Measurements from ENCODE around the gene POLR1C.
A peak's percentile ranks its signal among the peaks of the same experiment; 100 is the strongest.
"Not testable (repeated sequence)": the region's sequence is repeated elsewhere in the genome, so short reads cannot be mapped to it uniquely, and the experiment has no call there.

The POLR1C gene

GRCh38 chr6:43488667-43489276, 28.1 kb upstream of the POLR1C start:
- H3K27me3 Mint-ChIP-seq, result no peaks in the 10 kb centered on the region
- peaks cover 23% of the 10 kb centered on the region for H3K4me1 Mint-ChIP-seq
- no peak overlapping the region for H3K4me3 Mint-ChIP-seq
- no peaks in the 10 kb centered on the region for H3K36me3 Mint-ChIP-seq
- H3K9me3 Mint-ChIP-seq, result no peaks in the 10 kb centered on the region
- H3K27ac Mint-ChIP-seq, result no peak overlapping the region

- Mint-ChIP-seq H3K27ac (no peak overlapping the region), H3K4me1 (peaks cover 30% of the 10 kb centered on the region), H3K4me3 (no peak overlapping the region), H3K9me3 (no peaks in the 10 kb centered on the region), H3K27me3 (no peaks in the 10 kb centered on the region), H3K36me3 (no peaks in the 10 kb centered on the region)
Measured at GRCh38 chr6:43489277-43490072, 27.4 kb upstream of the POLR1C start.

- no peak overlapping the region for H3K27ac Mint-ChIP-seq
- H3K36me3 Mint-ChIP-seq, result no peaks in the 10 kb centered on the region
- H3K4me3 Mint-ChIP-seq, result no peak overlapping the region
- H3K4me1 Mint-ChIP-seq, result peaks cover 41% of the 10 kb centered on the region
- no peaks in the 10 kb centered on the region for H3K27me3 Mint-ChIP-seq
- no peaks in the 10 kb centered on the region for H3K9me3 Mint-ChIP-seq
Measured at GRCh38 chr6:43490523-43490939, 26.4 kb upstream of the POLR1C start.

GRCh38 chr6:43491750-43492661, 24.9 kb upstream of the POLR1C start:
- peaks cover 45% of the 10 kb centered on the region for H3K4me1 Mint-ChIP-seq
- no peak overlapping the region for H3K4me3 Mint-ChIP-seq
- no peaks in the 10 kb centered on the region for H3K27me3 Mint-ChIP-seq
- peak overlapping the region; percentile 65 for H3K27ac Mint-ChIP-seq
- H3K36me3 Mint-ChIP-seq, result no peaks in the 10 kb centered on the region
- H3K9me3 Mint-ChIP-seq, result no peaks in the 10 kb centered on the region

- Mint-ChIP-seq H3K9me3 (no peaks in the 10 kb centered on the region), H3K27ac (no peak overlapping the region), H3K4me1 (peaks cover 45% of the 10 kb centered on the region), H3K4me3 (no peak overlapping the region), H3K27me3 (no peaks in the 10 kb centered on the region), H3K36me3 (no peaks in the 10 kb centered on the region)
Measured at GRCh38 chr6:43492673-43493072, 24.2 kb upstream of the POLR1C start.

- Mint-ChIP-seq H3K36me3 (no peaks in the 10 kb centered on the region), H3K4me3 (no peak overlapping the region), H3K27me3 (no peaks in the 10 kb centered on the region), H3K4me1 (peaks cover 45% of the 10 kb centered on the region), H3K27ac (no peak overlapping the region), H3K9me3 (no peaks in the 10 kb centered on the region)
Measured at GRCh38 chr6:43493230-43493629, 23.7 kb upstream of the POLR1C start.

- no peak overlapping the region for H3K27ac Mint-ChIP-seq
- H3K4me1 Mint-ChIP-seq, result peaks cover 45% of the 10 kb centered on the region
- no peaks in the 10 kb centered on the region for H3K9me3 Mint-ChIP-seq
- H3K36me3 Mint-ChIP-seq, result no peaks in the 10 kb centered on the region
- no peaks in the 10 kb centered on the region for H3K27me3 Mint-ChIP-seq
- H3K4me3 Mint-ChIP-seq, result no peak overlapping the region
Measured at GRCh38 chr6:43493833-43494232, 23.1 kb upstream of the POLR1C start.

- peaks cover 45% of the 10 kb centered on the region for H3K4me1 Mint-ChIP-seq
- H3K27ac Mint-ChIP-seq, result no peak overlapping the region
- no peak overlapping the region for H3K4me3 Mint-ChIP-seq
- no peaks in the 10 kb centered on the region for H3K9me3 Mint-ChIP-seq
- no peaks in the 10 kb centered on the region for H3K36me3 Mint-ChIP-seq
- no peaks in the 10 kb centered on the region for H3K27me3 Mint-ChIP-seq
Measured at GRCh38 chr6:43494321-43494720, 22.6 kb upstream of the POLR1C start.

GRCh38 chr6:43494766-43495165, 22.1 kb upstream of the POLR1C start:
- Mint-ChIP-seq H3K4me3 (no peak overlapping the region), H3K9me3 (no peaks in the 10 kb centered on the region), H3K4me1 (peaks cover 44% of the 10 kb centered on the region), H3K27ac (no peak overlapping the region), H3K27me3 (no peaks in the 10 kb centered on the region), H3K36me3 (no peaks in the 10 kb centered on the region)

GRCh38 chr6:43495409-43495941, 21.4 kb upstream of the POLR1C start:
- Mint-ChIP-seq H3K9me3 (no peaks in the 10 kb centered on the region), H3K4me1 (peaks cover 37% of the 10 kb centered on the region), H3K36me3 (no peaks in the 10 kb centered on the region), H3K4me3 (peak overlapping the region; percentile 27), H3K27me3 (no peaks in the 10 kb centered on the region), H3K27ac (peak overlapping the region; percentile 70)

- Mint-ChIP-seq H3K27ac (no peak overlapping the region), H3K27me3 (no peaks in the 10 kb centered on the region), H3K4me1 (peaks cover 37% of the 10 kb centered on the region), H3K36me3 (peaks cover 1% of the 10 kb centered on the region), H3K4me3 (no peak overlapping the region), H3K9me3 (no peaks in the 10 kb centered on the region)
Measured at GRCh38 chr6:43496370-43497128, 20.3 kb upstream of the POLR1C start.

- Mint-ChIP-seq H3K27me3 (no peaks in the 10 kb centered on the region), H3K4me1 (peaks cover 36% of the 10 kb centered on the region), H3K4me3 (no peak overlapping the region), H3K9me3 (no peaks in the 10 kb centered on the region), H3K27ac (no peak overlapping the region), H3K36me3 (peaks cover 1% of the 10 kb centered on the region)
Measured at GRCh38 chr6:43497129-43497396, 19.8 kb upstream of the POLR1C start.

GRCh38 chr6:43497689-43498088, 19.2 kb upstream of the POLR1C start:
- Mint-ChIP-seq H3K27me3 (no peaks in the 10 kb centered on the region), H3K4me1 (peaks cover 30% of the 10 kb centered on the region), H3K36me3 (peaks cover 1% of the 10 kb centered on the region), H3K9me3 (no peaks in the 10 kb centered on the region), H3K27ac (no peak overlapping the region), H3K4me3 (no peak overlapping the region)

- H3K4me1 Mint-ChIP-seq, result peaks cover 26% of the 10 kb centered on the region
- not testable (repeated sequence) for H3K4me3 Mint-ChIP-seq, H3K36me3 Mint-ChIP-seq, H3K27me3 Mint-ChIP-seq, H3K27ac Mint-ChIP-seq, H3K9me3 Mint-ChIP-seq
Measured at GRCh38 chr6:43498291-43498690, 18.6 kb upstream of the POLR1C start.

All from activated naive CD4-positive, alpha-beta T cell treated with anti-CD3 and anti-CD28 coated beads, Interleukin-2, amount 50 U/mL, for 24 hours (primary cell).